ENCODE measurements around the gene CLEC18C.

GRCh38 chr16:70151391-70151790 lies 22.2 kb upstream of the CLEC18C start:
- TF ChIP-seq CTCF (IDR thresholded peaks at IDR 0.05), result no peak
- TF ChIP-seq POLR2A (IDR thresholded peaks at IDR 0.05), result no peak
